Measurements from ENCODE around the gene STAMBPL1. TPM values are rescaled to one million over a fixed set of nuclear protein-coding genes. Genes with fewer than 3 reads are reported as not detected.

Gene STAMBPL1
- total and polyA plus RNA-seq, 2 donors (not counting 3 experiments of a cell fraction or from before 2014, with no cell fraction given) = 0.70 to 1.8 TPM

DNA sequence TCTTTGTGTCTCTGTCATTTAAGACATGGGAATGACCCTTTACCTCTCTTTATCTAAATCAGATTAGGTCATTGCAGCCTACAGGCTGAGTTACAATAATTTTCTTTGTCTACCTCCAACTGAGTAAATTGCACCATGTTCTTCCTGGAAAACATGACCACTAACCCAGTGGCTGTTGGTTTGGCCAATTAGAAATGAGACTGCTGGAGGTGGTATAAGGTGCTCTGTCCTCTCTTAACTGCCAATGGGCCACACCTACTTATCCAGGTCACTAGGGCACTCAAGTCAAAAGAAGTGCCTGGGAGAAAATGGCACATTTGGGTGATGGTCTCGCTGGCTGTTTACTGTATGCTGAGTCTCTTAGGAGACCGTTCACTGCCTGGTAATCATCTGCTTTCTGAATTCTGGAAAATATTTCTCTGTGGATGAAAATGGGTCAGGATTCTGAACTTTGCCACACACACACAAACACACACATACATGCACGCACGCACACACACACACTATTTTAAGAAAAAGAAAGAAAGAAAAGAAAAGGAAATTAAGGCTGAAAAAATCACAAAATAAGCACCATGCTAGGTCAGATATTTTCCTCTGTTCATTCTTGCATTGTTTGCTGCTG is 16.4 kb downstream of the STAMBPL1 start:
- H3K9me1 ChIP-seq (replicated peaks; ENCODE audit: control insufficient read depth, extremely low read depth, insufficient read depth, low read length) = peaks cover 2% of the 10 kb centered on the region
- CTCF ChIA-PET = no interaction called here
- H3K9me3 ChIP-seq (replicated peaks; ENCODE audit: control insufficient read depth, insufficient read depth, low read length) = no peaks in the 10 kb centered on the region
- no TSS peak for BruUV-seq (replicated peaks)
- no peaks in the 10 kb centered on the region for H3K79me2 ChIP-seq (ENCODE audit: control insufficient read depth, insufficient read depth, low read length)
- no peaks in the 10 kb centered on the region for H4K20me1 ChIP-seq (replicated peaks; ENCODE audit: control insufficient read depth, extremely low read depth, insufficient read depth, low read length)
- intact Hi-C loops (cut with micrococcal nuclease) = no loop called here
- POLR2A ChIA-PET = no interaction called here
- H3K27ac ChIP-seq (ENCODE audit: insufficient read depth, low read depth, low read length) = no peak overlapping the region
- dilution Hi-C loops (cut with MboI; ENCODE audit: extremely low pct_ligation_motif_present, low sequenced_read_pairs) = no loop called here
- no peak overlapping the region for H3K4me3 ChIP-seq (replicated peaks in 1 of 3; ENCODE audit: insufficient read depth in 1 of 3, low read depth in 1 of 3, low read length in 3 of 3)
- DNase-seq (ENCODE audit: low read depth, low spot score) (no peak), FAIRE-seq (no peak)
- no peaks in the 10 kb centered on the region for H3K27me3 ChIP-seq (ENCODE audit: control insufficient read depth in 2 of 2, insufficient read depth in 2 of 2, low read length in 2 of 2)
- TF ChIP-seq MYC (IDR thresholded peaks at IDR 0.05; ENCODE audit: low read depth, low read length) (no peak), GATA2 (IDR thresholded peaks at IDR 0.05; ENCODE audit: insufficient read depth, insufficient read length, low read depth, low read length) (no peak), CTCF (IDR thresholded peaks at IDR 0.05; ENCODE audit: extremely low read depth in 1 of 2, insufficient read depth in 1 of 2, low read depth in 1 of 2, low read length in 2 of 2) (no peak), POLR2AphosphoS5 (IDR thresholded peaks at IDR 0.05; ENCODE audit: insufficient read depth, low read depth, low read length) (no peak)
- TF ChIP-seq, protein P1, sequence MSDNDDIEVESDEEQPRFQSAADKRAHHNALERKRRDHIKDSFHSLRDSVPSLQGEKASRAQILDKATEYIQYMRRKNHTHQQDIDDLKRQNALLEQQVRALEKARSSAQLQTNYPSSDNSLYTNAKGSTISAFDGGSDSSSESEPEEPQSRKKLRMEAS (IDR thresholded peaks at IDR 0.05; ENCODE audit: insufficient read depth, insufficient read length) = no peak
- no peaks in the 10 kb centered on the region for H3K36me3 ChIP-seq (ENCODE audit: control insufficient read depth in 2 of 2, extremely low read depth in 1 of 2, insufficient read depth in 2 of 2, low read length in 2 of 2)
- no peak overlapping the region for H3K9ac ChIP-seq (replicated peaks; ENCODE audit: extremely low read depth, insufficient read depth, low read length)
- no peak overlapping the region for H3K4me2 ChIP-seq (ENCODE audit: insufficient read depth, low read length)
- H2AFZ ChIP-seq (ENCODE audit: low read depth, low read length) = no peak overlapping the region
- no peaks in the 10 kb centered on the region for H3K4me1 ChIP-seq (ENCODE audit: control insufficient read depth, extremely low read depth, insufficient read depth, low read length)

Measured in endothelial cell of umbilical vein (primary cell).